K562 (cell line): ENCODE measurements around the gene LZTS2. TPM values are rescaled to one million over a fixed set of nuclear protein-coding genes. Genes with fewer than 3 reads are reported as not detected.
A peak's percentile ranks its signal among the peaks of the same experiment; 100 is the strongest.

ENCODE experiments used
- DMBX1 ChIP-seq: fragments of 250-450 bp; sonication (Bioruptor Pico); IDR thresholded peaks from 2 replicates; pipeline ENCODE4 v1.8.0; 2022; ENCODE audit warnings: inconsistent platforms, mild to moderate bottlenecking, moderate library complexity, borderline replicate concordance
- E4F1 ChIP-seq: fragments of 250-450 bp; sonication (Bioruptor Pico); IDR thresholded peaks from 2 replicates; pipeline ENCODE4 v1.5.0; 2021; ENCODE audit warnings: mild to moderate bottlenecking, borderline replicate concordance
- ELK3 ChIP-seq: fragments of 450-650 bp; formaldehyde crosslinking; IDR thresholded peaks from 2 replicates; pipeline ENCODE4 v1.4.0; 2020; ENCODE audit warnings: mild to moderate bottlenecking
- FOXM1 ChIP-seq, 2 experiments: fragments of 450-650 bp in 1 of 2; sonication (generic) in 1 of 2; formaldehyde crosslinking in 1 of 2; IDR thresholded peaks; 2 replicates each; pipeline versions ENCODE4 v1.6.1 to v1.9.0; 2017 to 2022; ENCODE audit warnings: low read depth in 2 of 2, mild to moderate bottlenecking in 2 of 2, missing genetic modification reagents in 1 of 2, moderate library complexity in 1 of 2
- FOXP1 ChIP-seq: sonication (generic); formaldehyde crosslinking; IDR thresholded peaks from 2 replicates; pipeline ENCODE4 v1.8.0; 2022; ENCODE audit warnings: mild to moderate bottlenecking, missing genetic modification reagents
- ID3 ChIP-seq, 2 experiments: fragments of 250-450 bp in 1 of 2; fragments of 450-650 bp in 1 of 2; sonication (Bioruptor Pico) in 1 of 2; IDR thresholded peaks; 2 replicates each; pipeline versions ENCODE4 v1.6.1 to v1.8.0; 2016 to 2021; ENCODE audit warnings: mild to moderate bottlenecking in 2 of 2, moderate library complexity in 2 of 2, missing compliant biosample characterization in 1 of 2, missing genetic modification characterization in 1 of 2
- LCOR ChIP-seq: sonication (generic); formaldehyde crosslinking; IDR thresholded peaks from 2 replicates; pipeline ENCODE4 v1.8.0; 2022; ENCODE audit warnings: mild to moderate bottlenecking, missing genetic modification reagents
- MBD1 ChIP-seq: fragments of 250-450 bp; sonication (Bioruptor Pico); IDR thresholded peaks from 2 replicates; pipeline ENCODE4 v1.8.0; 2022; ENCODE audit warnings: inconsistent platforms
- MCM7 ChIP-seq, 2 experiments: fragments of 450-650 bp; IDR thresholded peaks; 2 replicates each; pipeline ENCODE4 v1.6.1; 2016 to 2018
- RAD21 ChIP-seq, 2 experiments: fragments of 250-450 bp in 1 of 2; fragments of 450-650 bp in 1 of 2; sonication (Bioruptor Pico) in 1 of 2; formaldehyde crosslinking in 1 of 2; IDR thresholded peaks in 1 of 2; conservative IDR thresholded peaks in 1 of 2; 2 replicates each; pipeline versions ENCODE4 v1.4.0 to v1.8.0; 2020 to 2022; ENCODE audit warnings: mild to moderate bottlenecking in 2 of 2, moderate library complexity in 1 of 2
- SREBF2 ChIP-seq: sonication (generic); formaldehyde crosslinking; IDR thresholded peaks from 2 replicates; pipeline ENCODE4 v1.4.0; 2020; ENCODE audit warnings: mild to moderate bottlenecking, missing genetic modification reagents
- TCF3 ChIP-seq: sonication (generic); formaldehyde crosslinking; IDR thresholded peaks from 2 replicates; pipeline ENCODE4 v1.4.0; 2020; ENCODE audit warnings: mild to moderate bottlenecking, missing genetic modification reagents
- THRB ChIP-seq: fragments of 450-650 bp; formaldehyde crosslinking; conservative IDR thresholded peaks from 2 replicates; pipeline ENCODE4 v1.4.0; 2022; ENCODE audit warnings: mild to moderate bottlenecking, missing genetic modification characterization
- ZFPM2 ChIP-seq: fragments of 250-450 bp; sonication (Bioruptor Pico); IDR thresholded peaks from 2 replicates; pipeline ENCODE4 v1.5.1; 2022; ENCODE audit warnings: mild to moderate bottlenecking
- ZNF699 ChIP-seq: fragments of 250-450 bp; sonication (Bioruptor Pico); IDR thresholded peaks from 2 replicates; pipeline ENCODE4 v1.8.0; 2021; ENCODE audit warnings: mild to moderate bottlenecking, moderate library complexity; ENCODE audit not compliant: insufficient replicate concordance
- ZNF76 ChIP-seq: fragments of 250-450 bp; sonication (Bioruptor Pico); IDR thresholded peaks from 2 replicates; pipeline ENCODE4 v1.4.0; 2020; ENCODE audit warnings: mild to moderate bottlenecking, moderate library complexity, borderline replicate concordance
- ZNF785 ChIP-seq: fragments of 250-450 bp; sonication (Bioruptor Pico); IDR thresholded peaks from 2 replicates; pipeline ENCODE4 v1.4.0; 2020; ENCODE audit warnings: mild to moderate bottlenecking
- polyA plus RNA-seq, 8 experiments: library from polyadenylated mRNA; depleted of rRNA in 4 of 8; stranded (reverse) in 5 of 8; unstranded in 3 of 8; fragments of >200 nt; fragmentation: Nextera tagmentation in 2 of 8; fragmentation: Illumina TruSeq in 1 of 8; extraction: Ambion mirVana in 2 of 8; extraction: Trizol in 1 of 8; gene quantifications; 2 replicates each; pipeline versions ENCODE4 v1.2.1 to v1.2.3, GENCODE V29; 2011 to 2014; ENCODE audit warnings: inconsistent platforms in 1 of 8, missing spikeins in 1 of 8
- total RNA-seq, 7 experiments: library from RNA; depleted of rRNA in 6 of 7; stranded (reverse); fragments of >200 nt in 6 of 7; fragmentation: Illumina TruSeq in 2 of 7; extraction: Trizol in 2 of 7; gene quantifications; 2 replicates each; pipeline versions ENCODE4 v1.2.1 to v1.2.3, GENCODE V29; 2011 to 2021; ENCODE audit warnings: low replicate concordance in 1 of 7

LZTS2 gene
- total and polyA plus RNA-seq, 9 of the 15 experiments (the other 6 are each of a cell fraction or from before 2014, with no cell fraction given) = 0.23 to 42.5 (median 14.7) TPM

GRCh38 chr10:101050208-101051069 is 50.8 kb downstream of the LZTS2 start (continued):
- no peak for TF ChIP-seq ELK3 (CRISPR knock-in tag)
- no peak for TF ChIP-seq DMBX1 (CRISPR knock-in tag)
- TF ChIP-seq LCOR (CRISPR knock-in tag) = 0 out of 2 replicates have a peak, but pooled peaks have one; percentile 40
- no peak for TF ChIP-seq MBD1 (CRISPR knock-in tag)
- peak; percentile 46 to 67 for TF ChIP-seq RAD21 (CRISPR knock-in tag; conservative IDR thresholded peaks at IDR 0.05 in 1 of 2, IDR thresholded peaks at IDR 0.05 in 1 of 2)
- TF ChIP-seq FOXM1 (IDR thresholded peaks at IDR 0.05; ENCODE audit: low read depth) = no peak
- no peak for TF ChIP-seq FOXM1 (CRISPR knock-in tag; IDR thresholded peaks at IDR 0.05; ENCODE audit: low read depth)
- TF ChIP-seq THRB (CRISPR knock-in tag) = no peak
- no peak for TF ChIP-seq ZNF699
- TF ChIP-seq MCM7 (IDR thresholded peaks at IDR 0.05) = no peak
- TF ChIP-seq ZNF76 (CRISPR knock-in tag) = no peak
- TF ChIP-seq ID3 (CRISPR knock-in tag; IDR thresholded peaks at IDR 0.05) = no peak
- no peak for TF ChIP-seq ID3 (tag; IDR thresholded peaks at IDR 0.05)
- TF ChIP-seq ZNF785 = no peak
- TF ChIP-seq E4F1 = no peak
- no peak for TF ChIP-seq FOXP1 (CRISPR knock-in tag)
- TF ChIP-seq ZFPM2 (CRISPR knock-in tag) = no peak
- TF ChIP-seq SREBF2 (CRISPR knock-in tag) = no peak
- TF ChIP-seq TCF3 = no peak
